ENCODE data around the gene MIXL1.
"Not testable (repeated sequence)": the region's sequence is repeated elsewhere in the genome, so short reads cannot be mapped to it uniquely, and the experiment has no call there.

MIXL1 gene

DNA sequence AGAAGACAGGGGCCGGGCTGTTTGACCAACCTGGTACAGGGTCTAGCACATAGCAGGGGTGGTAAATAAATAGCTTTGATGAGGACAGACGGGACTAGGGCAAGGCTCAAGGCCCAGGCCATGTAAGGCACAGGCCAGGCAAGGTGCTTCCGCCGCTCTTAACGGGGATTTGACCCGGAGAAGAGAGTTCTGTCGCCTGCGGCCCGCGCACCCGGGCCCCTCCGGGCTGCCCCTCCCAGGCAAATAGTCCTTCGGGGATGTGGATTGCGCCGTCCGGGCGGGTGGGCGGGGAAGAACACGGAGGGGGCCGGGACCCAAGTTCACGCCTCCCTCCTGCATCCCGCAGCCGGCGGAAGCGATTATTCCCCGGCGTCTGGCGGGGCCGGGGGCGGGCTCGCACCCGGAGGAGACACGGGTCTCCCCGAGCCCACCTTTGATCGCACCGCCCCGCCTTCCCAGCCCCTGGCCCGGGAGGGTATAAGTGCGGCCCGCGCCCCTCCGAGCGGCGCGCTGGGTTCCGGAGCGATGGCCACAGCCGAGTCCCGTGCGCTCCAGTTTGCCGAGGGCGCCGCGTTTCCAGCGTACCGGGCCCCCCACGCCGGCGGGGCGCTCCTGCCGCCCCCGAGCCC lies at the start of gene MIXL1:
Gene MIXL1 (plus strand): TSS at position 508 of the 629 bp plus-strand sequence. CDS start 18 bp downstream, at position 526.
- DNase-seq (ENCODE audit: low read depth): no peak

DNA sequence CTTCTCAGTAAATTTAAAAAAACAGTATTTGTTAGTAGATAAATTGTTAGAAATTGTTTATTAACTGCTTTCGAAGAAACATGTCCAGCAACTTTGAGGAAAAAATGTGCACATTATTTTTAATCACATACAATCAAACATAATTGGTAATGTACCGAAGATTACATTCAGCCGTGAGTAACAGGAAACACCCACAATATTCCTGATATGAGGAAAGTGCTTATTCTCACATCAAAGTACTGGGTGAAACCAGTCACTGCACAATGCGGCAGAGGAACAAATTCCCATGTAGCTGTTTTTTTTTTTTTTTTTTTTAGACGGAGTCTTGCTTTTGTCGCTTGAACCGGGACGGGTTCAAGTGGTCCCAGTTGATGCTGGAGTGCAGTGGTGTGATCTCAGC lies 46.6 kb upstream of the MIXL1 start:
- no peak for DNase-seq (ENCODE audit: low read depth)

DNA sequence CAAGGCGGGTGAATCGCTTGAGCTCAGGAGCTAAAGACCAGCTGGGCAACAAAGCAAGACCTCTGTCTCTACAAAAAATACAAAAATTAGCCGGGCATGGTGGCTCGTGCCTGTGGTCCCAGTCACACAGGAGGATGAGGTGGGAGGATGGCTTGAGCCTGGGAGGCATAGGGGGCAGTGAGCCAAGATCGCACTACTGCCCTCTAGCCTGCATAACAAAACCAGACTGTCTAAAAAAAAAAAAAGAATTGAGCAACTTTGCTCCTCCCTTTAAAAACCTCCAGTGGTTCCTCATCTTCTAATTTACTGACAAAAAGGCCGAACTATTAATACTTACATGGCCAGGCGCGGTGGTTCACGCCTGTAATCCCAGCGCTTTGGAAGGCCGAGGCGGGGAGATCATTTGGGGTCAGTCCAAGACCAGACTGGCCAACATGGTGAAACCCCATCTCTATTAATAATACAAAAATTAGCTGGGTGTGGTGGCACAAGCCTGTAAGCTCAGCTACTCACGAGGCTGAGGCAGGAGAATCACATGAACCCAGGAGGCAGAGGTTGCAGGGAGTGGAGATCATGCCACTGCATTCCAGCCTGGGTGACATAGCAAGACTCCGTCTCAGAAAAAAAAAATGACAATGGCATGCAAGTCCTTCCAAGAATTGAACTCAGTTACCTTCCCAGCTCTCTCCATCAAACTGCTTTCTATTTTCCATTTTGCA lies 41.3 kb upstream of the MIXL1 start:
- DNase-seq (ENCODE audit: low read depth): no peak

DNA sequence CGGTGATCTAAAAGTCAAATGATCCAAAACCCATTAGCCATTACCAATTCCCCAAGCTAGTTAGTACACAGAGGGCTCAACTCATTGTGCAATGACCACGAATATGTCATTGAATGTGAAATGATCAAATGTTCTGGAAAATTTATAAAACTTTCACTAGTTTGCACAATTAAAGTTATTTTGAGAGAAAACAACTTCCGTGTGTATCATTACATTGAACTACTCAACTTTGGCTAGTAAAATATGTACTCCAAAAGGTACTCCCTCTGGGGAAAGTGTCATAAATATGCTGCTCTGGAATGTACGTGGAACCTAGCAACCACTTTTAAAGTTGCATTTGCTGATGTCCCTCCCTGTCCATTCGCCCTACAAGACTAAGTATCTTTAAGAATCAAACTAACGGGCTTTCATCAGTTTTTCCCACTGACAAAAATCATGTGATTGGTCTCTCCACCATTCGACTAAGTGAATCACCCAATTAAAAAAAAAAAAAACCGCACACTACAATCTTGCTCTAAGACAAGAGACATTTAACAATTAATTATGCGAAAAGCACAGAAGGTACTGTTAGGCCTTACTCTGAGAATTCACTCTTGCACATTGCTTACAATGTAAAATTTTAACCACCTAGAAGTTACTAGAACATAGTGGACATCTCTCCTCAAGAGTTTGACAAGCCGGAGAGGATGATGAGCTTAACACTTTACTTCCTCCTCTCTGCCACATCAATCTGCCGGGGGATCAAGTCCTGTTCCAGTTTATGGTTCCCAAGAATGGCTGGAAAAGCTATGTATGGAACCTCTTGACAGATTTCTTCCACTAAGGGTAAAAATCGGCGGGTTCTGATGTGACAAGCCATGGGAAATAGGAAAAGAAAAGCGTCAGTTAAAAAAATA lies 38.1 kb upstream of the MIXL1 start:
- no peak for DNase-seq (ENCODE audit: low read depth)

DNA sequence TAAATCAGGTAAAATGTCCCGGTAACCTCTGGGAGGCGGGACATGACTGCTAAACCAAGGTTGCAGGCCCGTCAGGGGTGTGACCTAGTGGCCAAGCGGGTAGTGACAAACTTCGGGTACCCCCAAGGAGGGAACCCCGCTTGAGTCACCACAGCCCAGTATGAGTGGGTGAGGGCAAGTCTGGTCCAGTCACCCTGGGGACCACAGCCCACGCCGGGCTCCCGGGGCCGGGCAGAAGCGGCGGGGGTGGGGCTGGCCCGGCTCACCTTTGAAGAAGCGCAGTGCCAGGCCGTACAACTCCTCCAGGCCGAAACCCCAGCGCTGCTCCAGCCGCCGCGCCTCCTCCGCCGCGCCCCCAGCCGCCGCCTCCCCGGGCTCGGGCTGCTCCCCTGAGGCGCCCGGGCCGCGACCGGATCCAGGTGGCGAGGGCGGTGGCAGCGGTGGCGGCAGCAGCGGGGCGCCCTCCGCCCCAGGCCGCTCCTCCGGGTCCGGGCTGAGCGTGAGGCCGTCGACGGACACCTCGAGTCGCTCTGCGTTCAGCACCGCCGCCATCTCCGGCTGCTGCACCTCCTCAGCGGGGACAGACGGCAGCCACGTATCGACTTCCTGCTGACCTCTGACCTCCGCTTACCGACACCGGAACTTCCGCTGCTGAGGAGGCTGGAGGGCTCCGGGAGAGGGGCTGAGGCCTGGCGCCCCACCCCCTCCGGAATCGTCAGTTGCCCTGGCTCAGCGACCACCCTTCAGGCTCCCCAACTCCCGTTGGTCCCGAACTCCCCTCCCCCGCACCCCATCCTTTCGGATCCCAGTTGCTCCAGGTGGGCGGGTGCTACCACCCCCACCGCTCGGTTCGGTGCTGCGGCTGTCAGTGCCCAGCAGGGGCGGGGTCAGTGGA lies 37.1 kb upstream of the MIXL1 start, which contains the start of gene ACBD3:
Gene ACBD3 (minus strand): TSS at position 618 of the 895 bp plus-strand sequence. CDS start 66 bp downstream, at position 552.
- DNase-seq (ENCODE audit: low read depth): peak; percentile 76

DNA sequence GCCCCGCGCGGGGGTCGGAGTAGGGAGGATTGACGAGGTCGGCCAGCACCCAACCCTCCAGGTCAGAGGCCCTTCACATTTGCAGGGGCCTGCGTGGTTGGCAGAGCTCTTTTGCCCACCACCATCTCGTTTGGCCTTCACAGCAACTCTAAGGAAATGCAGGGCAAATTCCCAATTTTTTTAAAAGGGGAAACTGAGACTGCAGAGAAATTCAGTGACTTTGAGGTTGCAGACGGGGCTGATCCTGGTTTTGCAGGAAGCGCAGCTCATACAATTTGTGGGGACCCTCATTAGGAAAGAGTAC lies 36.5 kb upstream of the MIXL1 start:
- DNase-seq (ENCODE audit: low read depth): no peak

DNA sequence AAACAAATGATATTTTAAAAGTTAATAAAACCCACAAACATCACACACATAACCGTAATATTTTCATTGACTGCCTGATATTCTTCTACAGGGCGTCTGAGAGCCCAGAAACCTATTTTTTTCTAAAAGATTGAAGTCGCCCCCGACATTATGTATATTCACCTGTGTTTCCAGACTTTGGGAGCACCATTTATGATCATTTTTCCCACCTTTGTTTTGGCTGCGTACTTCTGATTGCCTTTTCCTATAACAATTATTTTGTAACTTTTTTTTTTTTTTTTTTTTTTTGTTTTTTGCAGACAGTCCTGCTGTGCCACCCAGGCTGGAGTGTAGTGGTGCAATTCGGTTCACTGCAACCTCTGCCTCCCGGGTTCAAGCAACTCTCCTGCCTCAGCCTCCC lies 36.1 kb upstream of the MIXL1 start:
- no peak for DNase-seq (ENCODE audit: low read depth)

DNA sequence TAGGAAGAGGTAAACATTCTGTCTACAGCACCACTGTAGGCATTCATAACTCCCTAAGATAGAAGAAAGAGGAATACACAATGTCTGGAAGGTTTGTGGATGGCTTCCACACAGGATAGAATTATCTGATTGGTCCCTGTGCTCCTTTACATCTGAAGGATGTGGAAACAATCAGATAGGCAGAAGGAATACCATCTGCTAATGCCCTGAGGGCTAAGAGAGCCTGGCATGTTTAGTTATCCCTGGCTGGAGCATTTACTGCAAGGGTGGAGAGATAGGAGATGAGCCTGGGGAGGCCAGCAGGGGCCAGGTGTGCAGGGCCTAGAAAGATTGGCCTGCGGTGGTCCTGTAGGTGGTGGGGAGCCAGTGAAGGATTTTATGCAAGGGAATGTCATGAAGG lies 28.3 kb upstream of the MIXL1 start:
- DNase-seq (ENCODE audit: low read depth): no peak

DNA sequence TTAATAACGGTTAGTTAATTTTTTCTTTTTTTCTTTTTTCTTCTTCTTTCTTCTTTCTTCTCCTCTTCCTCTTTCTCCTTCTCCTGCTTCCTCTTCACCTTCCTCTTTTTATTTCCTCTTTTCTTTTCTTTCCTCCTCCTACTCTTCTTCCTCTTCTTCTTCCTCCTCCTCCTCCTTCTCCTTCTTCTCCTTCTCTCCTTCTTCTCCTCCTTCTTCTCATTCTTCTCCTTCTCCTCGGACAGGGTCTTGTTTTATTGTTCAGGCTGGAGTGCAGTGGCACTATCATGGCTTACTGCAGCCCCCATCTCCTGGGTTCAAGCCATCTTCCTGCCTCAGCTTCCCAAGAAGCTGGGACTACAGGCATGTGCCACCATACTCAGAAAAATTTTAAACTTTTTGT lies 23.5 kb upstream of the MIXL1 start:
- no peak for DNase-seq (ENCODE audit: low read depth)

DNA sequence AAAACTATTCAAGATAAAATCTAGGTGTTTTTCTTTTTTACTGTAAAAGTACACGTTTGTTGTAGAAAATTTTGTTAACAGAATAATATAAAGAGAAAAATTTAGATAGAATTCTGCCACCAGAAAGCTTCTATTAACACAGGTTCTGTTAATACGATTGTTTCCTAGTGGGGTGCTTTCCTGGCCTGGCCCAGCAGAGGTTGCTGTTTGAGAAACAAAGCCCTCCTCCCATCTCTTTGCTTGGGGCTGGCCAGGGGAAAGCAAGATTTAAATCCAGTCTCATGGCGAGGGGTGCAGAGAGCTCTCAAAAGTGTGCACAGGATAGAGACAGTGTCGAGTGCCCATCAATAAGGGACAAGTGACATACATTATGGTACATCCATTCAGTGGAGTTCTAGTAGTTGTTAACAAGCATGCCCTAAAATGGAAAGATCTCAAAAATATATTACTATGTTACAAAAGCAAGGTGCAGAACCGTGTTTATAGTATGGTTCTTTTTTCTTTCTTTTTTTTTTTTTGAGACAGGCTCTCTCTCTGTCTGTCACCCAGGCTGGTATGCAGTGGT lies 22.4 kb upstream of the MIXL1 start:
- DNase-seq (ENCODE audit: low read depth): no peak

DNA sequence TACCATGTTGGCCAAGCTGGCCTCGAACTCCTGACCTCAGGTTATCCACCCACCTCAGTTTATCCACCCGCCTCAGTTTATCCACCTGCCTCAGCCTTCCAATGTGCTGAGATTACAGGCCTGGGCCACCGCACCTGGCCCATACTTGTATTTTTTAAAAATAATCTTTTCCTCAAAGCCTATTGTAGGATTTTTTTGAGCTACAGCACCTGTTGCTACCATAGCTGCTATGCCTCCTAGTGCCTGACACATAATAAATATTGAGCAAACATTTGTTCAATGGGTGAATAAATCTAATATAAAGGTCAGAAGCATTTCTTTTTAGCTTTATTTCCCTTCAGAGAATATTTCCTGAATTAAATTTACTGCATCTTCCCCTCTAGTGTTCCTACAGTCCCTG lies 21.2 kb upstream of the MIXL1 start:
- DNase-seq (ENCODE audit: low read depth): no peak

DNA sequence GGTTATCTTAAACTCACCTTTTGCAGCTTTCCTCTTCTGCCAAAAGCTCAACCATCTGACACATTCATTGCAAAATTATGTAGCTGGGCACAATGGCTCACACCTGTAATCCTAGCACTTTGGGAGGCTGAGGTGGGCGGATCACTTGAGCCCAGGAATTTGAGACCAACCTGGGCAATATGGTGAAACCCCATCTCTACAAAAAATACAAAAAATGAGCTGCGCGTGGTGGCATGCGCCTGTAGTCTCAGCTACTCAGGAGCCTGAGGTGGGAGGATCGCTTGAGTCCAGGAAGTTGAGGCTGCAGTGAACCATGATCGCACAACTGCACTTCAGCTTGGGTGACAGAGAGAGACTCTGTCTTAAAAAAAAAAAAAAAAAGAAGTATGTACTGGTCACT lies 20.8 kb upstream of the MIXL1 start:
- DNase-seq (ENCODE audit: low read depth): not testable (repeated sequence)

DNA sequence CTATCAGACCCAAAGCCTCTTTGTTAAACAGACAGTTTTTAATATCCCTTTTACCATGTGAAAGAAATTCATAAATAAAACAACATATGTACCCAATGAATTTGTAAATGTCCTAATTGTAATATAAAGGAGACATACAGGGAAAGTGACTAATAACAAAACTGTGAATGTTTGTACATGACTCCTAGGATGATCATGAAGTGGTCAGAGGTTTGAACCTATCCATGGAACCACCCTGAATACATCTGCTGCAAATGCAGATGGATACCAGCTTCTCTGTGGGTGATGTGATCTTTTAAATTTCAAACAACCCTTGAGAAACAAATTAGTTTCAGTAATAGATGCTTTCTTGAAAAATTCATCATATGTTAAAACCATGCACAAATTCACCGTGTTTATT lies 20.2 kb upstream of the MIXL1 start:
- DNase-seq (ENCODE audit: low read depth): no peak

DNA sequence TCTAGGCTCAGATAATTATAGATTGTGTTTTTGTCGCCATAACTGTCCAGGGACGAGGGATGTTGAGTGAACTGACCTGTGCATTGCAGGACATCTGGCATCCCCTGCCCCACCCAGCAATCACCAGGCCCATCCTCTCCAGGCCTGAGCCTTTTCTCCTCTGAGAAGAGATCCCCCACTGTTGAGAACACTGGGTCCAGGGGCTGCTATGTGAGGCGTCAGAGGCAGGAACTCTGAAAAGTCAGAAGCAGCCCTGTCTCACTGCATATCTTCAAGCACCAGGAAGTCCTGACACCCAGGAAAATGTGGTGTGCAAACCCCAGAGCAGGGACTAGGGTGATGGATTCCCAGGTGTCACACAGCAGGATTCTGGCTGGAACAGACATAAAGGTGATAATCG lies 19.8 kb upstream of the MIXL1 start:
- DNase-seq (ENCODE audit: low read depth): no peak

DNA sequence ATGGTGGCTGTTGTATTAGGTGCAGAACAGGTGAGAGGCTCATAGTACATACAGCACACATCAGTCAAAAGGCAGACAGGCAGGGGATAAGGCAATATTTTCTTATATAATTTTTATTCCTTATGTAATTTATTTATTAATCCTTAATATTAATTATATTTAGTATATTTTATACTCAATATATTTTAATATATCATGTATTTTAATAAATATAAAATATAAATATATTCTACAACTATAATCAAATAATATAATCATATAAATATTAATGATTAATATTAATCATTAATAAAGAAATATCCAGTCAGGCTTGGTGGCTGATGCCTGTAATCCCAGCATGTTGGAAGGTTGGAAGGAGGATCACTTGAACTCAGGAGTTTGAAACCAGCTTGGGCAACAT lies 19.3 kb upstream of the MIXL1 start:
- no peak for DNase-seq (ENCODE audit: low read depth)

DNA sequence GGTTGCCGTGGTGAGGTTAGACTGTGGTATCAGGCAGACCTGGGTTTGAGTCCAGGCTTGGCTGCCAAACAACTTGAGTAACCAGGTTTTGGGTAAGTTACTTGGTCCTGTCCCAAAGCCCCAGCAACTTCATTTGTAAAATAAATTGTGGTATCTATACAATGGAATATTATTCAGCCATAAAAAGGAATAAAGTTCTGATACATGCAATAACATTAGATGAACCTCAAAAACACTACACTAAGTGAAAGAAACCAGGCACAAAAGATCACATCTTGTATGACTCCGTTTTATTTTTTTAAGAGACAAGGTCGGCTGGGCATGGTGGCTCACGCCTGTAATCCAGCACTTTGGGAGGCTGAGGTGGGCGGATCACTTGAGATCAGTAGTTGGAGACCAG lies 16.4 kb upstream of the MIXL1 start:
- DNase-seq (ENCODE audit: low read depth): no peak

DNA sequence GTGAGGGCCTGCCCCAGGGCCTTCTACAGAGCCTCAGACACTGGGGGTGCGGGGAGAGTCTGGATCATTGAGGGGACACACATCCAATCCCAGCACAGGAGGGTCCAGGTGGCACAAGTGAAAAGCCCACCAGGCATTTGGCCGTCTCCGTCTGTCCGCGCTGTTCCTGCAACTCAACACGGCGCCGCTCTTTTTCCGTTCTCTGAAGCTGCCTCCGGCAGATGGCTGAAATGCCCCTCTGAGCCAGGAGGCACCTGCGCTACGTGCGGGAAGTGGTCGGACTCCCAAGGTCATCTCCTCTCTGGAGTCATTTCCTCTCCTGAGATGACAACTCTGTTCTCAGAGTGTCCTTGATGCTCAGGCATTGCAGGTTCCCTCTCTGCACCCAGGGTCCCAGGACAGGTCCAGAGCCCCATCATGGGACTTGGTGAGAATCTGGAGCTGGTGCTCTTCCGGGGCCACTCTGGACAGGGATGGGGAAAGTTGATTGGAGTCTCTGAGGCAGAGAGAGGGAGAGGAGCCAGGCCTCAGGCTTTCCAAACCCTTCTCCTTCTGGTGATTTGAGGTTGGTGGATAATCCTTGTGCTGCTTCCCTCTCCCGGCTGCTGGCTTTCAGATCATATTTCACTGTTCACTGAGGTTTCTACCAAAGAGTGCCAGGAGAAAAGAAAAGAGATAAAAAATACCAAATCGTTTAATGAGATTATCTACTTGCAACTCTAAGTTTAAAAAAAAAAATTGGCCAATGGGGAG lies 14.0 kb upstream of the MIXL1 start:
- DNase-seq (ENCODE audit: low read depth): no peak

DNA sequence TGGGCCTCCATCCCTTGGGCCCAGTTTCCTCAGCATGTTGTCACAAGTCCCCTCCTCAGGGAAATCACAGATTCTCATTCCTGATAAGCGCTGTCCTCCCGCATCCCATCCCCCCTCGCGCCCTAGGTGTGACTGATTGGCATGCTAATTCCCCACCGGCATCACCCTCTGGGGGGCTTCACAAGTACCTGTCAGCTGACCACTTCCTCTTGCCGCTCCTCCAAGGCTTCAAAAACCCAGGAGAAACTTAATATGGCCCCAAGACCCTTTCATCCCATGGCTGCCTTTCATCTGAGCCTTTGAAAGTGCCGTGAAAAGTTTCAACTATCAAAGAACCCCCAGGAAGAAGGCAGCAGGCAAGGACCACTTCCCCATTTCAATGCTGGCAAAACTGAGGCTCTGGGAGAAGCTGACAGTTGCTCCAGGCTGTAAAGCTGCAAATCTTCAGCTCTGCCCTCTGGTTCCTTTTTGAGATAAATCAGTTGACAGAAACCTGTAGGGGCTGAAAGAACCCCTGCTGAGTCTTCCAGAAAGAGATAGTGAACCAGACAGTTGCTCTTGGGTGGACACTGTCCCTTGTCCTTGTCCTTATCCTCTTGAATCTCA lies 12.8 kb upstream of the MIXL1 start:
- DNase-seq (ENCODE audit: low read depth): no peak

DNA sequence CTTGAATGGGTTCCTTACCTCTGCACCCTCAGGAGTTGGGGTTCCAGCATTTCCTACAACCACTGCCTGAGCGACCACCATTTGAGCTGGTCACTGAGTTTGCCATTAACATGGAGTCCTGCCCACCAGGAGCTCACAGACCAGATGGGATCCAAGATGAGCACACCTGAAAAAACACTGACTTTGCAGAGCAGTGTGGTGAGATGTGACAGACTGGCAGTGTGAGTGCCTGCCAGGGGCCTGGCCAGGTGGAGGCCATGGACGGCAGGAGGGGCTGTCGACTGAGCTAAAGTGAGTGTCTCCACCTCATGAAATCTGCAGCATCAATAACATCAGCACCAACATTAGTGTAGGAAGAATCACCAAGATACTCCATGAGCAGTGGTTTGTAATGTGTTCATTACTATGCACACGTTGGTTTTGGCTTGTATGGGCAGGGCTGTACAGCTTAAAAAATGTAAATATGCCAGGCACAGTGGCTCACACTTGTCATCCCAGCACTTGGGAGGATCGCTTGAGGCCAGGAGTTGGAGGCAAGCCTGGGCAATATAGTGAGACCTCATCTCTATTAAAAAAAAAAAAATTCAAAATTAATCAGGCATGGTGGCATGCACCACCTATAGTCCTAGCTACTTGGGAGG lies 12.2 kb upstream of the MIXL1 start:
- no peak for DNase-seq (ENCODE audit: low read depth)

DNA sequence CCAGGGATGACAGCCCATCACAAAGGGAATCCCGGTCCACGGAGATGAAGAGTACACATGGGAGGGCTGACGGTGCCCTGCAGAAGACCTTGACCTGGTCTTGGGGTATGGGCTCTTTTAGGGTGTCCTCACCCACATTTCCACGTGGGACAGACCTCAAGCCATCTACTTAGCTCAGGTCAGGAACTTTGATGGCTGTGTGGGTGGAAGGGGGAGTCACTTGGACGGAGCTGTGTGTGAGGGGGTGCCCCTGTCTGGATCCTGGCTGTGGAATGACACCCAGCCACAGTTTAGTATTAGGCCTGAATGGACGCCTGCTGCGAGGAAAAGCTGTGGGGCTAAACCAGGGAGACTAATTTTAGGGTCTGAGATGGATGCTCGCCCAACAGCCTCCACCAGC lies 10.9 kb upstream of the MIXL1 start:
- no peak for DNase-seq (ENCODE audit: low read depth)

Measured in T-helper 22 cell (primary cell).